Lower leg skin (tissue), 3 donors: ENCODE results near the gene ABHD2.

Source experiments
- CTCF ChIP-seq, 3 donors: fragments of 450-650 bp; IDR thresholded peaks; one replicate each; pipeline ENCODE4 v1.5.1; 2016; ENCODE audit warnings: antibody characterized with exemption in 3 of 3, mild to moderate bottlenecking in 3 of 3, moderate library complexity in 2 of 3
- POLR2A ChIP-seq, 2 donors: fragments of 450-650 bp; IDR thresholded peaks; one replicate each; pipeline ENCODE4 v1.6.1; 2016 to 2017; ENCODE audit warnings: antibody characterized with exemption in 2 of 2, mild to moderate bottlenecking in 1 of 2, moderate library complexity in 1 of 2

- TF ChIP-seq CTCF (IDR thresholded peaks at IDR 0.05), result no peak
- TF ChIP-seq POLR2A (IDR thresholded peaks at IDR 0.05), result no peak
These were observed 59.9 kb downstream of the ABHD2 start for GRCh38 chr15:89148126-89148525.
